Retina (tissue), 1 donor: ENCODE data around the gene WNT6.

Source experiments
- DNase-seq: peaks from one replicate; pipeline ENCODE4 v3.0.0-alpha.2; 2016

Gene WNT6

DNA sequence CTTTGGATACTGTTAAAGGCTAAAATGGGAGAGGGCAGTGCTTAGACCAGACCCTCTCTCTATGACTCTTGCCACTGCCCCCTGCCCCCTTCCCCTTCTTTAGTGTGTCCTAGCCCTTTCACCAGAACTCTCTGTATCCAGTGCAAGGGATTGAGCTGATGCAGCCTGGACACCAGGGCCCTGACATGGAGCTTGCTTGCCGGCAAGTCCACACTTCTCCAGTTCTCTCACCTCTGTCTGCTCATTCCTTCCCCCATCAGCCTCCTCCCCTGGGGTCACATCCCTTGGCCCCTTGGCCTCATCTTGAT lies 1.5 kb upstream of the WNT6 start:
- no peak for DNase-seq

DNA sequence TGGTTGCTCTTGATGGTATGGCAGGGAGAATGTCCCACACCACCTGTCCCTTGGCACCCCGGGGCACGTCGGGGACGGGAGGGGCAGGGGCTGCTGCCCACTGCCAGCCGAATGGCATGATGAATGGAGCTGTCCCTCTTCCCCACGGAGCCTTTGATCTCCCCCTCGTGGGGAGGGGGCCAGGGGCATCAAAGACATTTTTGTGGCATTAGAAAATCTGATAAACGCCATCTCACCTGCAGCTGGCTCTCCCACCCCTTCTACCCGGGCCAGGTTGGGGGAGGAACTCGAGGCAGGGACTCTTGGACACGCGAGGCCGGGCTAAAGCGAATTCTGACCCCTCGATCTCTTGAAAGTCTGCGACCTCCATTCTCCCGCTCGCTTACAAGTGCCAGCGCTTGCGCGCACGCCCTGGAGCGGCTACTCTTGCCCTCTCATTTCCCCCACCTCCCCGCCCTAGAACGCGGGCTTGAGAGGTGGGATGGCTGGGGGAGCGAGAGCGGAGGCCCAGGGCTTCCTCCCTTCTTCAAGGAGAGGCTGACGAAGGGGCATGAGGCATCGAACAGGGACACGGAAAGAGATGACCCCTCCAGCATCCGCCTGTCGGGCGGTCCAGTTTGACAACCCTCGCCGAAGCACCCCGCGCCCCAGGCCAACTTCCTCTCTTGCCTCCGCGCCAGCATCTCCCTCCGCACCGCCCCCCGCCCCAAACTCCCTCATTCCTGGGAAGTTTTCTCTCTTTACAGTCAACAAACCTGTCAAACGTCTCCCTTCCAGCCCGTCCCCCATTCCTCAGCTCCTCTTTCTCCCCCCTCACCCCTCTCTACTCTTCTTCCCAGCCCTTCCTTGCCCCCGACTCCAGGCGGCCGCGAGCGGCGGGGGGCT lies 692 bp upstream of the WNT6 start:
- peak; percentile 63 for DNase-seq

DNA sequence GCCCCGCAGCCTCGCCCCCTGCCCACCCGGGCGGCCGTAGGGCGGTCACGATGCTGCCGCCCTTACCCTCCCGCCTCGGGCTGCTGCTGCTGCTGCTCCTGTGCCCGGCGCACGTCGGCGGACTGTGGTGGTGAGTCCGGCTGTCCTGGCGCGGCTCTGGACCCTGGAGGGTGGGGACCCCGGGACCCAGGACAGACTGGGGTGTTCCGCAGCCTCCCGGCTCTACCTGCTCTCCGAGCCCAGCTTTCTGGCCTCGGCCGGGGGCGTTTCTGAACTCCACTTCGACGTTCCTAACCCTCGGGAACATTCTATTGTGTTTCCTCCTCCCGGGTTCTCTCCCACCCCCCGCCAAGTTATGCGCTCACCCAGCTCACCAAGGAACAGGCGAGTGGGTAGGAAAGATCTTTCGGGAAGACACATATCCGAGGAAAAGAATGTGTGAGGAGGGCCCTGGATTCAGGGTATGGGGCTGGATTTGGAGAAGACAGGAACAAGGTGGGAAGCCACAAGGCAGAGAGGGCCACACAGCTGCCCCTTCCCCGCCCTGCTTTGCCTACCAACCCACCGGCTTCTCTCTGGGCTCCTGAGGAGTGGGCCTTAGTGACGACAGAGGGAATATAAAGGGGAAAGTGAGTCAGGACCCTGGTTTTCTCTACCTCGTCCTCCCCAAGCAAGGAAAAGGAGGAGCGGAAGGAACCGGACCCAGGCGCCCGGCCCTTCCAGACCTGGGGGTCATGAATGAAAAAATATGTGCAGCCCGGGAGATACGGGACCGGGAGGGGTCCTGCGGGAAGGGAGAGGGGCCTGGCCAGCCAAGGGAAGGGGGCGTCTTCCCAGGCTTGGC lies 605 bp downstream of the WNT6 start:
- peak; percentile 55 for DNase-seq

DNA sequence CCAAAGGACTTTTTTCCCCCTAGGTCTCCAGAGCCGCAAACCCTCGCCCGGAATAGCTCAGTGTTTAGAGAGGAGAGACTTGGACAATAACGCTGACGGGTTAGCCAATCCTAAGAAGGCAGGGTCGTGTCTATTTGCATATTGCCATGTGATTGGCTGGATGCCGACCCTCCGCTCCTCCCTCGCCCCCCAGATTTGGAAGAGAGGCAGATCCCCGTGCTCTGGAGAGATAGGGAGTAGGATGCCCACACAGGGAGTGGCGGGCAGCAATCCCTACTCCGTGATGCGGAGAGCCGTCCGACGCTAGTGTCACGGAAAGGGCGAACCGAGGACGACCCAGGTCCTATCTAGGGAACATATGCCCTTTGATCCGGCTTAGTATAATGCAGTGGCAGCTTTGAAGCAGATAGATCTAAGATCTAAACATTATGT lies 1.4 kb downstream of the WNT6 start:
- peak; percentile 87 for DNase-seq

DNA sequence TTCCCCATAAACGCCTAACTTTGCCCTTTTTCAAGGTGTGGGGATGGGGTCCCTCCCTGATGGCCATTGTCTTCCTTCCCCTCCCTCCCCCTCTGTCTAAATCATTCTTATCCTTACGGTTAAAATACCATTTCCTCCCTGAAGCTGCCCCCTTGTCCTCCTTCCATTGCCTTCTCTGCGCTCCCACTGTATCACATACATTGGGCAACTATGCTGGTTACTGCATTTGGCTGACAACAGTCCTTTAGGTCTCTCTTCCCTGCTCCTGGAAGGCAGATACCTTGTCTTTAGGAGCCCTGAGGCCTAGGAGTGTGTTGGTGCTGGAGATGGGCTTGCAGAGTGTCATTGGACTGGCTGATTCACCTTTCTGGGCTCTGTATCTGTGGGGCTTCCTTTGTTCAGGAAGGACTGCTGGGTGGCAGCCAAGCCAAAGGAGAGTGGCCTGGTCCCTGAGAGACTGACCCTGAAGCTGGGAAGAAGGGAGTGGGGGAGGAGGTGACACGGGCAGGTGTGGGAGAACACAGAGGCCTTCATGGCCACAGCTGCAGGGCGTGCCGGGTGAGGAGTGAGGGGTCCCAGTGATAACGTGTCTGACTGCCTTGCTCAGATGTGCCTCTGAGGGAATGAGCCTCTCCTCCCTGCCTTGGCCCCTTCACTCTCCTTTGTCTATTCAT lies 2.2 kb downstream of the WNT6 start:
- no peak for DNase-seq

DNA sequence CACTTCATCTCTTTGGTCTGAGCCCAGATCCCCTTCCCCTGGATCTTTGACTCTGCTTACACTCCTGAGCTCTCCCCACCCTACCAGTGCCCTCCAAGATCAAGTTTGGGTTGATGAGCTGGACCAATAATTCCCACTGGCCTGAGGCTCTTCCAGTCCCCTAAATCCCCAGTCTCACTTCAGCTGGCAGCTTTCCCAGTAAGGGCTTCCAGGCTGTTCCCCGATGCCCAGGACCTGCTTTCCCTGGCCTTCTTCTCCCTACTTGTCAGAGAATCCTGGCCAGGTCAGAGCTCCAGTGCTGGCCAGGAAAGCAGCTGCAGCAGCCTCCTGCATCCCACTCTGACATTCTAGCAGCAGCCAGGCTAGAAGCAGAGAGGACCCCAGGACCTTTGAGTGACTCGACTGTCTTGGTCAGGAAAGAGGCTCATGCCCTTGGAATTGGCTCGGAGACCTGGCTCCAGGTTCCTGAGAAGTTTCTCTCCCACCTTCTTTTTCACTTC lies 3.5 kb downstream of the WNT6 start:
- DNase-seq = no peak

DNA sequence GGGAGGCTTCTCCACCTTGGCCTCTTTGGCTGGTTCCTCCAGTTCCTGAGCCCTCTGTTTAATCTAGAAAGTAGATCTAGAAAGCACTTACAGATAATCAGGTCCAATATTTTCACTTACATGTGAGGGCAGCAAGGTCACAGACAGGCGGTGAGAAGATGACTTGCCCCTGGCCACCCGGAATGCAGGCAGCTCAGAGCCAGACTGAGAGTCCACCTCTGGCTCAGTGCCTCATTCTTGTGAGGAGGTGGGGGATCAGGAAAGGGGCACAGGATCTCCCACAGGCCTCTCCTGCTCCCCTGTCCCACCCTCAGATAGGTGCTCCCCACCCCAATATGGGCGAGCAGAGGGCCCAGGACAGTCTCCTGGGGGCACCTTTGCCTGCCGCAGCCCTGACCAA lies 5.8 kb downstream of the WNT6 start:
- peak; percentile 0 for DNase-seq

DNA sequence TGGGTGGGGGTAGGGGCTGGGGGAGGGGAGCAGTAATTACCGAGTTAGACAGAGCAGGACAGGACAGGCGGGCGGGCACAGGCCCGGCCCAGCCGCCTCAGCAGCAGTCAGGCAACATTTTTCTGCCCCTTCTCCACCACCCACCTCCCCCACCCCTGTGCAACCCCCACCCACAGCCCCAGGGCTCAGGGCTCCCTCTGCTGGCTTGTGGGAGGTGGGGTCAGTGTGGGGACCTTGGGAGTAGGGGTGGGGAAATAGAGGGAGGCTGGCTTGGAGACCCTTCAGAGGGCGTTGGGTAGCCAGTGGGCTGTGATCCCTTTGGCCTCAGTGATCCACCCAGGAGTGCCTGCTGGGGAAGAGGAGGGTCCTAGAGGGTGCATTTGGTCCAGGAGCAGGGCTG lies 6.4 kb downstream of the WNT6 start:
- no peak for DNase-seq

DNA sequence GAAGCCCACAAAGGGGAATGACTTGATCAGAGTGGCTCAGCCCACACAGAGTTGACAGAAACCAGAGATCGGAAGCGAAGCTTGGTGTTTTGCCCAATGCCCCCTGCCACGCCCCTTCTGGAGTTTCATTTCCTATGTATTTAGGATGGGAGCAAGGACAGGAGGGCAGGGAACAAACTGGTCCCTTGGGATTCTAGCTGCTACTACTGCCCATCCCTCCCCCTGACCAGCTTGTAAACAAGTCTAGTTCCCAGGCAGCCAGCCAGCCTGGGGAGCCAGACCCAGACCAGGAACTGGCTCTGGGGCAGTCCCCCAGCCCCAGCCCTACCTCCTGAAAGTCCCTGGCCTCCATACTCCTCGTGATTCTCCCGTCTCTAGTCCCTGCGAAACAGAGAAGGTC lies 8.3 kb downstream of the WNT6 start:
- DNase-seq = no peak

DNA sequence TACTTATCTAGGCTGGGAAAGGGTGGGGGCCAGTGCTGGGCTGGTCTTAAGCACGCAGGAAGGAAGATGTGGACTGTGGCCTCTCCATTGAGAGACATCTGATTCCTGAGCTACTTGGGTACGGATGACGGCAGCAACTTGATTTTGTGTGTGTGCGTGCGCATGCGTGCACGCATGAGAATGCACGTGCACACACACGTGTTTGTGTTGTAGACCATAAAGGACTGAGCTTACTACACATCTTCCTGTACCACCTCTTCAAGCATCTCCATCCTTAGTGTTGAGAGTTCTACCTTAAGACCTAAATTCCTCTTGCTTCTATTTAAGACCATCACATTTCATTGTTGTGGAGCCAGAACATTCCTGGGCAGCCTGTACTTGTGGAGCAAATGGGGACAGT lies 9.5 kb downstream of the WNT6 start:
- no peak for DNase-seq

DNA sequence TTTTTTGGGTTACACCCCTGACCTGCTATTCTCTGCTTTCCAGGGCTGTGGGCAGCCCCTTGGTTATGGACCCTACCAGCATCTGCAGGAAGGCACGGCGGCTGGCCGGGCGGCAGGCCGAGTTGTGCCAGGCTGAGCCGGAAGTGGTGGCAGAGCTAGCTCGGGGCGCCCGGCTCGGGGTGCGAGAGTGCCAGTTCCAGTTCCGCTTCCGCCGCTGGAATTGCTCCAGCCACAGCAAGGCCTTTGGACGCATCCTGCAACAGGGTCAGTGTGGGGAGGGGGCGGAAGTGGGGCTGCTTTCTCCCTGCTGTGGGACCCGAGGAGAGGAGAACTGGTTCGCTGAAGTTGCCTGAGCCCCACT lies 11.4 kb downstream of the WNT6 start:
- DNase-seq = no peak

DNA sequence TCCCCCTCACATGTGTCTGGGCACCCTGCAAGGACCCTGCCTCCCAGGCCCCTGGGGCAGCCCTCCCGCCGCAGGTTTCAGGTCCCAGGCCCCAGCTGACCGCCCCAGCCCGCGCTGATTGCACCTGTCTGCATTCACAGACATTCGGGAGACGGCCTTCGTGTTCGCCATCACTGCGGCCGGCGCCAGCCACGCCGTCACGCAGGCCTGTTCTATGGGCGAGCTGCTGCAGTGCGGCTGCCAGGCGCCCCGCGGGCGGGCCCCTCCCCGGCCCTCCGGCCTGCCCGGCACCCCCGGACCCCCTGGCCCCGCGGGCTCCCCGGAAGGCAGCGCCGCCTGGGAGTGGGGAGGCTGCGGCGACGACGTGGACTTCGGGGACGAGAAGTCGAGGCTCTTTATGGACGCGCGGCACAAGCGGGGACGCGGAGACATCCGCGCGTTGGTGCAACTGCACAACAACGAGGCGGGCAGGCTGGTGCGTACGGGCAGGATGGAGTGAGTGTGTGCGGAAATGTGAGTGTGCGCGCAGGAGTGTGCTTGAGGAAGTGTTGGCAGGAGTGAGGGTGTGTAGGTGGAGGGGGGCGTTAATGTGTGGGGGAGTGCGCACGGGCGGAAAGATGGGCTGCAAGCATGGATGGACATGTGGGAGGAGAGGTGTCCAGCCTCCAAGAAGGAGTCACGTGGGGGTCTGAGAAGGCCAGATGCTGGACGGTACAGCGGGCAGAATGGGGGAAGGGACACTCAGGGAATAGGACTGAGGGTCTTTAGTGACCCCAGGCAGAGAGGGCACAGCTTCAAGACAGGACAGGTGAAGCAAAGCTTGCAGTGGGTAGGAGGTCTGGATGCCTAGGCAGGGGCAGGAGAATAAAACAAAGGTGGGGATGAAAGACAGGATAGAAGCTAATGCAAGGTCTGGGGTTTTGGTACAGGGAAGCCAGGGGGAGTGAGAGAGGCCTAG lies 12.0 kb downstream of the WNT6 start:
- no peak for DNase-seq

DNA sequence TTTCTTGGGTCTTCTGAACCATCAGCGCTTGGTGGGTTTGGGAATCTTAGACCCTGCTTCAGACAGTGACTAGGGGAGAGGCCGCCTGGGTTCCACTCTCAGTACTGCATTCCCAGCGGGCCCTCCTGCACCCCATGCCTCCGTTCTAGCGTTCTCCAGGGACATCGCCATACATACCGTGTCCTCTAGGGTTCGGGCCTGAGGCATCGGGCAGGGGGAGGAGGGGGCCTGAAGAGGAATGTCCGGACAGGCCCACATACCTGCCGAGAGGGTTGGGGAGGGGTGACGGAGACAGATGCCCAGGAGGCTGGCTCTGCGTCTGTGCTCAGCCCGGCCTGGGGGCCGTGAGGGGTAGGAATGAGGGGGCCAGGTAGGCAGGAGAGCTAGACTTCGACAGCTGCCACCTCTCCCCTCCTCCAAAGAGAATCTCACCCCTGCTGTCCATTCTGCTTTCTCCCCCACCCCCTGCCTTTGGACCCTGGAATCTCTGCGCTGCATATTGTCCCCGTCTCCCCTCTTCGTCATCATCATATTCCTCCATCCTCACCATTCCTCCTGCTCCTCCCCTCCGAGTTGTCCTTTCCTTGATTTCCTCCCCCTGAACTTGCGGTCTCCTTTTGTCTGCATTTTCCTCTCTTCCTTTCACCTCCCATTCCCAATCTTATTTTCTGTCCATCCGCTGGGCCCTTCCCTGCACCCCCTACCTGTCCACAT lies 13.2 kb downstream of the WNT6 start:
- DNase-seq = no peak

DNA sequence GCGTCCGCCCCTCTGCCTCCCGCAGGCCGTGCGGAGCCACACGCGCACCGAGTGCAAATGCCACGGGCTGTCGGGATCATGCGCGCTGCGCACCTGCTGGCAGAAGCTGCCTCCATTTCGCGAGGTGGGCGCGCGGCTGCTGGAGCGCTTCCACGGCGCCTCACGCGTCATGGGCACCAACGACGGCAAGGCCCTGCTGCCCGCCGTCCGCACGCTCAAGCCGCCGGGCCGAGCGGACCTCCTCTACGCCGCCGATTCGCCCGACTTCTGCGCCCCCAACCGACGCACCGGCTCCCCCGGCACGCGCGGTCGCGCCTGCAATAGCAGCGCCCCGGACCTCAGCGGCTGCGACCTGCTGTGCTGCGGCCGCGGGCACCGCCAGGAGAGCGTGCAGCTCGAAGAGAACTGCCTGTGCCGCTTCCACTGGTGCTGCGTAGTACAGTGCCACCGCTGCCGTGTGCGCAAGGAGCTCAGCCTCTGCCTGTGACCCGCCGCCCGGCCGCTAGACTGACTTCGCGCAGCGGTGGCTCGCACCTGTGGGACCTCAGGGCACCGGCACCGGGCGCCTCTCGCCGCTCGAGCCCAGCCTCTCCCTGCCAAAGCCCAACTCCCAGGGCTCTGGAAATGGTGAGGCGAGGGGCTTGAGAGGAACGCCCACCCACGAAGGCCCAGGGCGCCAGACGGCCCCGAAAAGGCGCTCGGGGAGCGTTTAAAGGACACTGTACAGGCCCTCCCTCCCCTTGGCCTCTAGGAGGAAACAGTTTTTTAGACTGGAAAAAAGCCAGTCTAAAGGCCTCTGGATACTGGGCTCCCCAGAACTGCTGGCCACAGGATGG lies 14.0 kb downstream of the WNT6 start:
- peak; percentile 75 for DNase-seq

DNA sequence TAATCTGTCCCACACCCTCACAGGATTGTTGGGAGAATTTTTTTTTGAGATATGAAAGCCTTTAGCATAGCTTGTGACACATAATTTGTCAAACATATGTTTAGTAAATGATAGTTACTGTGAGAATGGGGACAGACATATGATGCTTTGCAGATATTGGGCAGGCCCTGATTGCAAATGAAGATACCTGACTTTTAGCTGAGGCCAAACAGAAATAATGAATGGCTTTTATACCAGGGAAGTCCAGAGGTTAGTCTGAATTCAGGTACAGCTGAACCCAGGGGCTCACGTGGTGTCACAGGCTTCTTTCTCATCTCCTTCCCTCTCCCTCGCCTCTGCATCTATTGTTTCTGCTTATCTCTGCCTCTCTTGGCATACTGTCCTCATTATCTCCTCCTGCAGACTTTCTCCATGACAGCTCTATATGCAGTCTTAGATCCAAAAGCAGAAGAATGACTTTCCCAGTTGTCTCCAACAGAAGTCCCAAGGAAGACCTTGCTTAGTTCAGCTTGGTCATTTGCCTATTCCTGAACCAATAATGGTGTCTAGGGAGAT lies 16.2 kb downstream of the WNT6 start:
- DNase-seq = no peak

DNA sequence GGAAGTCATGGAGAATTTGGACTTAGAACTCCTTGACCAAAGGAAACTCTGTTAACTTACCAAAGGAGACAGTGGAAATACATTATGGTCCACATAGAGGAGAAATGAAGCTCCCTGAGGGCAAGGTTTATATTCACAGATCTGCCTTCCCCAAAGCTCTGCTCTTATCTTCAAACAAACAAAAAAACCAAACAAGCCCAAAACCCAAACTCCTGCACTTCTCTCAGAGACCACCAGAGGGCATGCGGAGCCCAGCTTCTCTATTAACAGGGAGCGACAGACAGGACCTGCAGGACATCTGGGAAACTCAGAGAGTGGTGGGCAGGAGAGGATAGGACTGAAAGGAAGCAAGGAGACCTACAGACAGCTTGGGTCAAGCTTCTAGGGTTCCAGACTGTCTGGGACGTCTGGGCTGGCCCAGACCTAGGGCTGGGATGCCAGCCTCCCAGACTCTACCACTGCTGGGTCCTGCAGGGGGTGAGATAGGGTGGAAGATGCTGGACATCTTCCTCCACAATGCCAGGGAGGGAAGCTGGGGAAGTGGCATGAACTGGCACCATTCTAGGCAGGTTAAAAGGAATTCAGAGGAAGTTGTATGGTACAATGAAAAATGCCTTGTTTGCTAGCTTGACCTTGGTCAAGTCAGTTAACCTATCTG lies 17.1 kb downstream of the WNT6 start:
- DNase-seq = peak; percentile 93

DNA sequence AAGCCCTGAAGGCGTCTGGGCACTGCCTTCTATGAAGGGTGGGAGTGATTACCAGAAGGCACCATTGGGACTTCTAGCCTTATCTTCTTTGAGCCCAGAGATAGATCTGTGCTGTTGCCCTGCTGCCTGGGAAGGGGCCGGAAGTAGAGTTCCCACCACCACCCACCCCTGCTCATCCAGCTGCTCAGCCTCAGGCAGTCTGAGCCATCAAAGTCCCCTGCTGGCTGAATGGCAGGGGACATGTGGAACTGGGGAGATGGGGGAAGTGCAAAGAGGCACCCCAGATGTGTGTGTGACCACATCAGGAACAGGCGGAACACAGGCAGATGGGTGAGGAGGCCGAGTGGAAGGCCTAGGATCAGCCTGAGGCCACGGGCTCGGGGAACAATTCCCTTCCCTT lies 17.7 kb downstream of the WNT6 start:
- DNase-seq = no peak

DNA sequence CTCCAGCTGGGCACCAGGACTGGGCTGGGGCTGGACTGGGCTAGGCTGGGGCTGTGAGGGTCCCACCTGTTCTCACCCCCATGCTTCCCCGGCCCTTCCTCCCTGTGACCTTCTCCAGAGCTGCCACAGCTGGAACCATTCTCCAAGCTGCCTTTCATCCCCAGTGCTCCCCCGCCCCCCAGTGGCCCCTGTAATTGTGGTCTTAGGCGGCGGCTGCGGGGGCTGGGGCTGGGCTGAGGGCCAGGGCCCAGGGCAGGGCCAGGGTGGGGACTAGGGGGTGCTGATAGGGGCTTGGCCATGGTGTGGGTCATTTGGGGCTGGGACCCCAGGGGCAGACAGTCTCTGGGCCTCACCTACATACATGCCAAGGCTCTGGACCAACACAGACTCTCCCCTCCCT lies 18.3 kb downstream of the WNT6 start:
- DNase-seq = no peak

DNA sequence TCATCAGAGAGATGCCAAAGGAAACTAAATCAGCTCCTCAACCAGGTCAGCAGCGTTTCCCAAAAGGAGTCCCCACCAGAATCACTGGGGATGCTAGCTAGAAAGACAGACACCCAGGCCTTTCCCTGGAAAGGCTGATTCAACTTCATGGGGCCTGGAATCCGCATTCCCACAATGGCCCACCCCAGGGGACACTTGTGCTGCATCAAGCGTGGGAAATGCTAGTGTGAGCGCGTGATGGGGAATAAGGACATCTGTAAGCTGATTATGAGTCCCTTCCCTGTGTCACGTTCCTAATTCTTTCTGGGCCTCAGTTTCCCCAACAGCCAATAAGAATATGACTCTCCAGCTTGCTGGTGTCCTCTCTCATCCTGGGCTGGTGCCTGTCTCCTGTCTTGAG lies 18.9 kb downstream of the WNT6 start:
- DNase-seq = no peak
